Transverse colon (tissue), 4 donors: Measurements from ENCODE around the gene CHID1.
A peak's percentile ranks its signal among the peaks of the same experiment; 100 is the strongest.

Experiments used
- CTCF ChIP-seq, 5 experiments: fragments of 200-600 bp in 3 of 5; fragments of 450-650 bp in 2 of 5; sonication (generic) in 3 of 5; IDR thresholded peaks; 1 replicate in 2 of 5; 2 replicates in 3 of 5; pipeline ENCODE4 v1.5.1; 2016 to 2017; ENCODE audit warnings: antibody characterized with exemption in 5 of 5, inconsistent platforms in 3 of 5, mild to moderate bottlenecking in 2 of 5, moderate library complexity in 1 of 5
- POLR2A ChIP-seq: fragments of 450-650 bp; IDR thresholded peaks from one replicate; pipeline ENCODE4 v1.6.1; 2016; ENCODE audit warnings: antibody characterized with exemption, mild to moderate bottlenecking, moderate library complexity
- POLR2AphosphoS5 ChIP-seq, 3 donors: sonication (generic); formaldehyde crosslinking; IDR thresholded peaks; one replicate each; pipeline ENCODE4 v1.6.1; 2016; ENCODE audit warnings: antibody characterized with exemption in 3 of 3

GRCh38 chr11:914747-915501, 4.3 kb upstream of the CHID1 start:
- TF ChIP-seq CTCF (IDR thresholded peaks at IDR 0.05): no peak
- TF ChIP-seq POLR2AphosphoS5 (IDR thresholded peaks at IDR 0.05): peak in 1 of 3 donors; percentile 6
- no peak for TF ChIP-seq POLR2A
